Stimulated activated CD4-positive, alpha-beta T cell treated with anti-CD3 and anti-CD28 coated beads, Interleukin-2, amount 100 ng/mL, for 24 hours (primary cell): ENCODE results near the gene AVPR2.
A peak's percentile ranks its signal among the peaks of the same experiment; 100 is the strongest.

Experiments used
- DNase-seq, 2 donors: peaks; one replicate each; pipeline ENCODE4 v3.0.0-alpha.2; 2020

The AVPR2 gene

GRCh38 chrX:153871946-153872878 is 32.3 kb upstream of the AVPR2 start:
- no peak for DNase-seq

DNA sequence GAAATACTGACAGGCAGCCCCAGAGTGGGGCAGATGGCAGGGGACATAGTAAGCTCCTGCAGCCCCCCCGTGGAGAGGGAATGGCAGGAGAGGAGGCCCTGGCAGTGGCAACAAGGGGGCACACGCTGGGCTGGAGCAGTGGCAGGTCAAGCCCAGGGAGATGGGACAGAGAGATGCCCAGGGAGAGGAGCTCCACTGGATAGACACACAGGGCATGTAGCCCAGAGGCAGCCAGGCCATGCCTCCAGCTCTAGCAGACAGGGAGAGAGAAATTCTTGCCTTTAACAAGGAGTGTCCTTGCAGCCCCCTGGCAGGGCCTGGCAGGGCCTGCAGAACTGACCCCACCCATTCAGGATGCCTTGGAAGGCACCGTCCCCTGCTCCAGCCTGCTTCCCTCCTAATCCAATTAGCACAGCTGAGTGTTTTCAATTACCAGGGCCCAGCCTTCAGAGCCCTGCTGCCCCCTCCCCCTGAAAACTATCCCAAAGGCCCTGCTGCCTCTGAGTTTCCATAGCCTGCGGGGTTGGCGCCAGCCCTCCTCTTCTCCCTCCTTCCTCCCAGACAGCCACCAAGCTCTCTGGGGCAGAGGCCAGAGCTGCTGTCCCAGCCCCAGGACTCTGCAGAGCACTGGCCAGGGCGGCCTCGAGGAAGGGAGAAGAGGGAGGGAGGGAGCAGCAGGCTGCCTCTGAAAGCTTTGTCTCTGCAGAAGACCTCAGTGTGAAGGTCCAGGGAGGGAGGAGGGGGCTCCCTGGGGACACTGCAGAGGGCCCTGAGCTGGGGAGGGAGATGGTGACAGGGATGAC is 31.0 kb upstream of the AVPR2 start:
- DNase-seq: no peak

DNA sequence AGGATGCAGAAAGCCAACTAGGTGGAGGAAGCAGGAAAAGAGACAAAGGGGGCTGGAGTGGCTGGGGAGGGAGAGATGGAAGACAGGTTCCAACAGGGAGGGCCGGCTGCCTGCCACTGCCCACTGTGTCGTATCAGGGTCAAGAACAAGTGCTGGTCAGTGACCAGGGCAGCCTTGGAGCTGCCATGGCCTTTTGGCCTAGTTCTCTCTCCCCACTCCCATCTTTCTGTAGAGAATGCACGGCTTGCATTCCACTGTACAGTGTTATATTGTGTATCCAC is 30.4 kb upstream of the AVPR2 start:
- no peak for DNase-seq

DNA sequence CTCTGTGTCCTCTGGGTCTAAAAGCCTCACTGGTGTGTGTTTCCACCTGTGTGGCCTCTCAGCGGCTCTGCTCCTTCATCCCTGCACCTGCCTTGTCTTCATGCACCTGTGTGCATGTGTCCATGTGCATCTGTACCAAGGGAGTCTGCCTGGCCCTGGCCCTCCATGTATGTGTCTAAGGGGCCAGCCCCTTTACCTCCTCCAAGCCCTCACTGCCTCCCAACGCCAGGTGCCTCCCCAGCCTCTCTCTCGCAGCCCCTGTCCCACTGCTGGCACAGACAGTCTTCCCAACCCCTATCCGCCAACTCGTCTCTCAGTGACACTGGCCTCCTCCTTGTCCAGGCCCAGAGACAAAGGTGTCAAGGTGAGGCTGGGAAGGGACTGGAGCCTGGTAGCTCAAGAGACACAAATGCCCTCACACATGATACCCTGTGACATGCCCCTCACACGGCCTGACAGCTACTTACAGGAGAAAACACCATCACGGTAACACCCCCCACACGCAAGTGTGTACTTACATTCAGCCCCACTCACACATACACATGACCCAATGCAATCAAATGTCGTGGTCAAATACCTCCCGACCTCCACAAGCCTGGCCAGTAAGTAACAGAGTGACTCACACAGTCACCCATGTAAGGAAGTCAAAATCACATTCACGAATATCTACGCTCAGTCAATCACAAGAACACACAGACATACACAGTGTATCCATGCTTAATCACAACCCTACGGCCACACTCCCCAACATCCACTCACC is 29.9 kb upstream of the AVPR2 start:
- DNase-seq: no peak

GRCh38 chrX:153875391-153876111 is 28.9 kb upstream of the AVPR2 start:
- DNase-seq: peak; percentile 66 to 75

- no peak for DNase-seq
Measured at GRCh38 chrX:153876112-153876491, 28.4 kb upstream of the AVPR2 start.

DNA sequence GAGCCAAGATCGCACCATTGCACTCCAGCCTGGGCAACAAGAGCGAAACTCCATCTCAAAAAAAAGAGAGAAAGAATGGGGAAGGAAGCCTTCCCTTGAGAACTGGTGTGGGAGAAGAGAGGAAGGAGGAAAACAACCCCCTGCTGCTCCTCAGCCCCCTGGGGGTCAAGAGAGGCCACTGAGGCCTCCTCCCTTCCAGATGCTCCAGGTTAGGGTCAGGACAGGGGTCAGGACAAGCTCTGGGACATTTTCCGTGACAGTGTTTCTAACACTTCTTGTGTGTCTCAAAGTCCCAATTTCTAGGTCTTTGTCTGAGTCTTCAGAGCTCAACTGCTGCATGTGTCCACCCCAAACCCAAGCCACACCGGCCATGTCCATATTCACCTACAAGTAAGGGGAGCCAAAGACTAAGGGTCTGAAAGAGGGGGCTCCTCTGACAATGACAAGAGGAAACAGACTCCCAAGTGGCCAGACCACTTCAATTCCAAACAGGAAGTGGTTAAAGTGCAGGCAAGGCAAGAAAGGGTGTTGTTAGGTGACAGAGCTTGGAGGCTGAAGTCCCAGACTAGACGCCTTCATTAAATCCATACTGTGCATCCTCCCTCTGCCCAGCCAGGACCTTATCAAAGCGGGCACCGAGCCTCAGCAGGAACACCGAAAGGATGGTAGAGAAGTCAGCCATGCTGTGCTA is 26.8 kb upstream of the AVPR2 start:
- DNase-seq: no peak

DNA sequence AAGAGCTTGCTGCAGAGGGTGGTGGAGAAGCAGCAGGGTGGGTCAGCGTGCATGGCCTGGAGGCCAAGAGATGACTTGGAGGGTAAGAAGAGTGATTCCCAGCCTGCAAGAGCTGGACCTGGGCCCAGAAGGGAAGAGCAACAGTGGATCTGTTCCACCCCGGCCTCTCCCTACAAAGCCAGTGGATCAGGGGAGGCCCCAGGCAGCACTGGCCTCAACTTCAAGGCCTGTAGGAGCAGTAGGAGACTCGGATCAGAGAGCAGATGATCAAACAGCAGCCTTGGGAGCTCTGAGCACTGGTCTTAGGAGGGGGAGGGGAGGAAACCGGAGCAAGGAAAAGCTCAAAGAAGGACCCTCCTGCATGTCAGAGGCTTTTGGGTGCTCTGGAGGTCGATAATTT is 26.1 kb upstream of the AVPR2 start:
- no peak for DNase-seq

- peak in 1 of 2 donors; percentile 9 for DNase-seq
Measured at GRCh38 chrX:153878969-153879653, 25.4 kb upstream of the AVPR2 start.

DNA sequence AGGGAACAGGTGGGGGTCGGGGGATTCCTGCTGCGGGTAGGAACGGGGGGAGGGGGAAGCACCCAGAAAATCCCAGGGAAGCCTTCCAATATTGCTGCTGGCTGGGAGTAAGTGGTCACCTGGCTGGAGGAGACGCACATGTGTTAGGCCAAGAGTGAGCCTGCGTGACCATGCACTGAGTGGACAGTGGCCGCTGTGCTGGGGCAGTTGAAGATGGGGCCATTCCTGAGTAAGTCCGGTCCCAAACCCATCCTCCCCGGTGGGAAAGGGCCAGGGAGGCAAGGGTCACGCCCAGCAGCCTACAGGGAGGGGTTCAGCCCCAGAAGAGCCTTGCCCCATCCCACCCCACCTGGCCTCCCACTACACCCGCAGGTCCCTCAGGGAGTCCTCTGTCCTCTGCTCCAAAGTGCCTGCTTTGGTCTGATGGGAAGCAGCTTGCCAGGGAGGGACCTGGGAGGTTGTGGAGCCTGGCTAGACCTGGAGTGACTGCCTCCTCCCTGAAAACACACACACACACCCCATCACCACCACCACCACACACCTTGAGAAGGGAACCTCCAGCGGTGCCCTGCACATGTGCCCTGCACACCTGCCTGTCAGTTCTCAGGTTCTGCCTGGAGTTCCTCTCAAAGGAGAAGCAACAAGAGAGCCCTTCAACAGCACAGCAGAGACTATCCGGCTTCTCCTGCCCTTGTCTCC is 24.6 kb upstream of the AVPR2 start:
- DNase-seq: no peak

DNA sequence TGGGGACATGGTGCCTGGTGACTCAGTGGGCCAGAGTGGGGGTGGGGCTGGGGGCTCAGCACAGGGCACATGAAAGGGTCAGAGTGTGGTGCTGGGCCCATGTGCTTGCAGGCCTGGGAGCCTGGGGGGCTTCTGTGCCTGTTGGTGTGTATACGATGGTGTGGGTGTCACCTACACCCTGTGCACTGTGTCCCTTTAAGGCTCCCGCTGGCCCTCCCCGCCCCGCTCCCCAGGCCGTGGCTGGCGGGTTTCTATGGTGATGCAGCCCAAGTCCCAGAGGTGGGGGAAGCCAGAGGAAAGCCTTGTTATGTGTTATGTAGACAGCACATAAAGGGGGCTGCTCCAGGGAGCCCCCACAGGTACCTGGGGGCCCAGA is 24.0 kb upstream of the AVPR2 start:
- DNase-seq: no peak

- DNase-seq: no peak
Measured at GRCh38 chrX:153881281-153881680, 23.2 kb upstream of the AVPR2 start.

- DNase-seq: no peak
Measured at GRCh38 chrX:153882086-153882498, 22.4 kb upstream of the AVPR2 start.

DNA sequence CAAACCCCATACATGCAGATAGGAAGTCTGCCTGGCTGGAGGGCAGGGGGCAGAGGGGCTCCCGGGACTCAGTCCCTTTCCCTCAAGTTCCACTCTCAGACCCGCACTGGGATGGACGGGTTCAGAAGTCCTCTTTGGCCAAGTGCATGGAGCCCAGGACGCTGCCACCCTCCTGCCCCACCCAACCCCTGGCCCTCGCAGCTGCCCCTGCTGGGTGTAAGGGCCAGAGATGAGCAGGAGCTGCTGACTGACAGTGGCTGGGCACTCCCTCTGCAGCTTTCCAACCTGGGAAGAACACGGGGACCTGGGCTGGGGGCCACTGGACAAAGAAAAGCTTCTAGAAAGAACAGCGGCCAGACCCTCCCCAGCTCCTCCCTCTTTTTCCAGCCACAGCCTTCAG is 21.9 kb upstream of the AVPR2 start:
- no peak for DNase-seq

DNA sequence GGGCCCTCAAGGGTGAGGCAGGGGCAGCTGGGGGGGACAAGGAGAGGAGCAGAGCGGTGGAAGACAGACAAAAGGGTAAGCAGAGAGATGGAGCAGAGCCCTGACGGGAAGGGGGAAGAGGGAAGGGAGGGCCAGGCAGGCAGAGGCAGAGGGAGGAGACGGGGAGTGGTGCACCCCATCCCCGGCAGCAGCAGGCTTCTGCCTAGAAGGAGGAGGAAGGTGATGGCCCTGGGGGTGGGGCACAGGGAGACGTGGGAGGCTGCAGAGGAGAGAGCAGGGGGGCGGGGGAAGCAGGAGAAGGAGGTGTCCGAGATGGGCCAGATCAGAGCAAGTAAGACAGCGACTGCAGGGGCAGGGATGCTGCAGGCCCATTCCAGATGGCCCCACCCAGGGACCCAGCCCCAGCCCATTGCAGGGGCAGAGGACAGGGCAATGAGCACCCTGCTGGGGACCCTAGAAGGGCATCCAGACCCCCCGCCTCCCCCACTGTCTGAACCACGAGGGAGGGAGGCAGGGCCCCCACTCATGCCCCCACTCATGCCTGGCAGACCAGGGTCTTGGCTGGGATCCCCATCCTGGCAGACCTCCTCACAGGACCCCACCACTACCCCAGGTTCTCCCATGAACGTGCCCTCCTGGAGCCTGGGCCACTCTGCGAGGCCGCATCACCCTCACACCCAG is 21.2 kb upstream of the AVPR2 start:
- DNase-seq: no peak

DNA sequence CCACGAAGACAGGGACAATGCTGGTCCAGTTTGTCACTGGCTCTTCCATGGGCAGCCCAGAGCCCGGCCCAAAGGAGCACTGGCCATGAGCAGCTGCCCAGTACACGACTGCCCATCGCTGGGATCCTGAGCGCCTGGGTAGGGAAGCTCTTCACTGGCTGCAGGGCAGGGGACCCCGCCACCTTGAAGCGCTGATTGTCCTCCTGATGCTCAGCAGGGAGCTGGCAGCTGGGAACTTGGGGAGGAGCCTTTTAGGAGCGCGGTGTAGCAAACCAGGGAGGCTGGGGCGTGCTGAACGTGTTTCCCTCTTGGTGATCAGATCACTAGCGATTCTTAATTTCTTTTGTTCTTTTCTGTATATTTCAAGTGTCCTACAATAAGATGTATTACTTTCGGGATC is 20.3 kb upstream of the AVPR2 start:
- DNase-seq: no peak

DNA sequence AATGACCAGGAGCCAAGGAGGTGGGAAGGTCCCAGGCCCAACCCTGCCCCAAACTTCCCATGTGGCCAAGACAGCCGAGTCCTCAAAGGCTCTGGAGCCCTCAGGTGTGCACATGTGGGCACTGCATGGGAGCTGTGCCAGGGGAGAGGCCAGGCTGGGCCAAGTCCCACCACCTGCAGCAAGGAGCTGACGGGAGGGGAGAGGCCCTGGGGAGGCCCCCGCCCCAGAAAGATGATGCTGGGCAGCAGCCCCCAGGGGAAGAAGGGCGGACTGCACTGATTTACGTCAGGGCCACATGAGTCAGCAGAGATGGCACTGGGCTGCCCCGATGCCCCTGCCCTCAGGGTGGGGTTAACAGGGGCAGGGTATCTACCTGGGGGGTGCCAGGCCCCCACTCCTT is 19.9 kb upstream of the AVPR2 start:
- no peak for DNase-seq

GRCh38 chrX:153885208-153885787 is 19.2 kb upstream of the AVPR2 start:
- DNase-seq: peak in 1 of 2 donors; percentile 16

DNA sequence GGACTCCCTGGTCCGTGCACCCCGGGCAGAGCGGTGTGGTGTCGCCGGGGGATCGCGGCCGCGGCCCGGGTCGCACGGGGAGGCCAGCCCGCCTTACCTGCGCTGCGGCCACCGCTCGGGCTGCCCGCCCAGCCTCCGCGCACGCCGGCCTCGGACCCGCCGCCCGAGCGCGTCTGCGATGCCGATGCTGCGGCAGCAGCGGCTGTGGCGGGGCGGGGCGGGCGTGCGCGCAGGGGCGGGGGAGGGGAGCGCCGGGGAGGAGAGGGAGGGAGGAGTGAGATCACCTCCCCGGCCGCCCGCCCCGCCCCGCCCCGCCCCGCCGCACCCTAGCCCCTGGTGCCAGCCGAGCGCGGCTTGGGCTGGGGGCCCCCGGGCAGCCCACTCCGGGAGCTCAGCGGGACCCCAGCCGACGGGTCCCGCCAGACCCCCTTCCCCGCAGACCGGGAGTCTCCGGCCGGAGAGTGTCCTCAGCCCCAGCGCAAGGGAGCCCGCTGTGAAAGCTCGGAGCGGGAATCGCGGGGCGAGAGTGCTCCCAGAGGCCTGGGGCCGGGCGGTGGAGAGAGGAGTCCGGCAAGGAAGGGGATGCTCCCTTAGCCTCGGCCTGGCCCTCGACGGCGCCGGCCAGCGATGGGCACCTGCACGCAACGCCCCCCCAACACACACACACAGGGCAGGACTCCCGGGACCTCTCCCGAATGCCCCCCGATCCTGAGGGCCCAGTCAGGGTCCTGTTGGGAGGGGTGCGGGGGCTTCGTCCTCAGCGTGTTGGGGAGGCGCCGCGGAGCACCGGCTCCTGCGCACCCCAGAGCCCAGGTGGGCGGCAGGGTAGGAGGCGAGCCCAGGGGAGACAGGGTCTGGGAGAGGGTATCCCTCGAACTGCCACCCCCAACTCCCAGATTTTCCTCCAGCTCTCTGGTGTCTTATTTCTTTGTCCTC is 18.2 kb upstream of the AVPR2 start, which contains the start of gene L1CAM:
TSS of gene L1CAM (minus strand) at position 206 of the 936 bp plus-strand sequence. CDS start 10,337 bp downstream, outside the sequence.
- peak in 1 of 2 donors; percentile 41 for DNase-seq
